Tibial nerve (tissue), 4 donors: ENCODE measurements around the gene WDR88.

Experiments
- EP300 ChIP-seq, 2 donors: sonication (generic); formaldehyde crosslinking; IDR thresholded peaks; one replicate each; pipeline ENCODE4 v1.6.1; 2017; ENCODE audit warnings: antibody characterized with exemption in 2 of 2, mild to moderate bottlenecking in 1 of 2
- POLR2A ChIP-seq, 2 donors: fragments of 450-650 bp; IDR thresholded peaks; one replicate each; pipeline ENCODE4 v1.6.1; 2017; ENCODE audit warnings: antibody characterized with exemption in 2 of 2, mild to moderate bottlenecking in 2 of 2, moderate library complexity in 2 of 2
- TF ChIP-seq, protein P1 (sequence below), 5 experiments: fragments of 200-600 bp in 3 of 5; fragments of 450-650 bp in 2 of 5; sonication (generic) in 3 of 5; IDR thresholded peaks; one replicate each; pipeline ENCODE4 v1.5.1; 2016 to 2019; ENCODE audit warnings: antibody characterized with exemption in 5 of 5, mild to moderate bottlenecking in 3 of 5, moderate library complexity in 2 of 5

DNA sequence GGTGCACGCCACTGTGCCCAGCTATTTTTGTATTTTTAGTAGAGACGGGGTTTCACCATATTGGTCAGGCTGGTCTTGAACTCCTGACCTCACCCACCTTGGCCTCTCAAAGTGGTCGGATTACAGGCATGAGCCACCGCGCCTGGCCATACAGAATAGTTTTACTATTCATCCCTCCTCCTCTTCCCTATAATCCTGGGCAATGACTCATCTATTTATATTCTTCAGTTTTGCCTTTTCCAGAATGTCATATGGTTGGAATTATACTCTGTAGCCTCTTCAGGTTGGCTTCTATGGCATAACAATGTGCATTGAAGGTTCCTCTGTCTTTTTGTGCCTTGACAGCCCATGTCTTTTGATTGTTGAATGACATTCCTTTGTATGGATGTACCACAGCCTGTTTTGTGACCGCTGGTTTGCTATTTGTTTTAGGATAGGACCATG, 40.0 kb downstream of the WDR88 start:
- TF ChIP-seq, protein P1, sequence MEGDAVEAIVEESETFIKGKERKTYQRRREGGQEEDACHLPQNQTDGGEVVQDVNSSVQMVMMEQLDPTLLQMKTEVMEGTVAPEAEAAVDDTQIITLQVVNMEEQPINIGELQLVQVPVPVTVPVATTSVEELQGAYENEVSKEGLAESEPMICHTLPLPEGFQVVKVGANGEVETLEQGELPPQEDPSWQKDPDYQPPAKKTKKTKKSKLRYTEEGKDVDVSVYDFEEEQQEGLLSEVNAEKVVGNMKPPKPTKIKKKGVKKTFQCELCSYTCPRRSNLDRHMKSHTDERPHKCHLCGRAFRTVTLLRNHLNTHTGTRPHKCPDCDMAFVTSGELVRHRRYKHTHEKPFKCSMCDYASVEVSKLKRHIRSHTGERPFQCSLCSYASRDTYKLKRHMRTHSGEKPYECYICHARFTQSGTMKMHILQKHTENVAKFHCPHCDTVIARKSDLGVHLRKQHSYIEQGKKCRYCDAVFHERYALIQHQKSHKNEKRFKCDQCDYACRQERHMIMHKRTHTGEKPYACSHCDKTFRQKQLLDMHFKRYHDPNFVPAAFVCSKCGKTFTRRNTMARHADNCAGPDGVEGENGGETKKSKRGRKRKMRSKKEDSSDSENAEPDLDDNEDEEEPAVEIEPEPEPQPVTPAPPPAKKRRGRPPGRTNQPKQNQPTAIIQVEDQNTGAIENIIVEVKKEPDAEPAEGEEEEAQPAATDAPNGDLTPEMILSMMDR (IDR thresholded peaks at IDR 0.05) = no peak
- no peak for TF ChIP-seq POLR2A (IDR thresholded peaks at IDR 0.05)
- no peak for TF ChIP-seq EP300 (IDR thresholded peaks at IDR 0.05)
